Mucosa of stomach (tissue), 1 donor: Measurements from ENCODE around the gene GJD2.

Experiments used
- H3K27me3 ChIP-seq: one replicate; pipeline ENCODE4 v1.7.0; 2013; ENCODE audit warnings: mild to moderate bottlenecking, low read length; ENCODE audit not compliant: control insufficient read depth, insufficient read depth
- H3K36me3 ChIP-seq: one replicate; pipeline ENCODE4 v1.7.0; 2013; ENCODE audit warnings: low read length; ENCODE audit not compliant: control insufficient read depth, insufficient read depth
- H3K4me1 ChIP-seq: one replicate; pipeline ENCODE4 v1.7.0; 2013; ENCODE audit warnings: mild to moderate bottlenecking, low read length; ENCODE audit not compliant: control insufficient read depth, insufficient read depth
- H3K4me3 ChIP-seq: one replicate; pipeline ENCODE4 v1.7.0; 2013; ENCODE audit warnings: low read length
- H3K9ac ChIP-seq: one replicate; pipeline ENCODE4 v1.7.0; 2013; ENCODE audit warnings: mild to moderate bottlenecking, low read length, moderate library complexity
- H3K9me3 ChIP-seq: one replicate; pipeline ENCODE4 v1.7.0; 2013; ENCODE audit warnings: mild to moderate bottlenecking, low read length, moderate library complexity; ENCODE audit not compliant: control insufficient read depth
- donor health status: Pancreatic carcinoma.

Gene GJD2

DNA sequence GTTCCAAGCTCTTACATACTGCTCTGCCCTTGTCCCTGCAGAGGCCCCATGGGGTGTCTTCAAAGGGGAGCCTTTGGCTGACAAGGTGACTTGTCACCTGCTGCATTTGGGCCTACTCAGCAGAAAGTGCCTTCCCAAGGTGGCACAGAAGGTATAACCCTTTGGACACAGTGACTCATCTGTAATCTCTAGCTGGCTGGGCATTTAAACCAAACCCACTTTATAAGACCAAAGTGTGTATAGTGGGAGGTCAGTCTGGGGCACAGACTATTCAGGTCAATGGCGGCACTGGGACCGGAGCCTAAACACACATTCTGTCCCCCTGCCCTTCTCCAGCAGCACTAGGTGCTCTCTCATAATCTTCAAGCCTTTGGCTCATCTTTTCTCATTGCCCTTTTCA is 35.1 kb downstream of the GJD2 start:
- no peaks in the 10 kb centered on the region for H3K4me1 ChIP-seq
- H3K27me3 ChIP-seq, result peaks cover 3% of the 10 kb centered on the region

DNA sequence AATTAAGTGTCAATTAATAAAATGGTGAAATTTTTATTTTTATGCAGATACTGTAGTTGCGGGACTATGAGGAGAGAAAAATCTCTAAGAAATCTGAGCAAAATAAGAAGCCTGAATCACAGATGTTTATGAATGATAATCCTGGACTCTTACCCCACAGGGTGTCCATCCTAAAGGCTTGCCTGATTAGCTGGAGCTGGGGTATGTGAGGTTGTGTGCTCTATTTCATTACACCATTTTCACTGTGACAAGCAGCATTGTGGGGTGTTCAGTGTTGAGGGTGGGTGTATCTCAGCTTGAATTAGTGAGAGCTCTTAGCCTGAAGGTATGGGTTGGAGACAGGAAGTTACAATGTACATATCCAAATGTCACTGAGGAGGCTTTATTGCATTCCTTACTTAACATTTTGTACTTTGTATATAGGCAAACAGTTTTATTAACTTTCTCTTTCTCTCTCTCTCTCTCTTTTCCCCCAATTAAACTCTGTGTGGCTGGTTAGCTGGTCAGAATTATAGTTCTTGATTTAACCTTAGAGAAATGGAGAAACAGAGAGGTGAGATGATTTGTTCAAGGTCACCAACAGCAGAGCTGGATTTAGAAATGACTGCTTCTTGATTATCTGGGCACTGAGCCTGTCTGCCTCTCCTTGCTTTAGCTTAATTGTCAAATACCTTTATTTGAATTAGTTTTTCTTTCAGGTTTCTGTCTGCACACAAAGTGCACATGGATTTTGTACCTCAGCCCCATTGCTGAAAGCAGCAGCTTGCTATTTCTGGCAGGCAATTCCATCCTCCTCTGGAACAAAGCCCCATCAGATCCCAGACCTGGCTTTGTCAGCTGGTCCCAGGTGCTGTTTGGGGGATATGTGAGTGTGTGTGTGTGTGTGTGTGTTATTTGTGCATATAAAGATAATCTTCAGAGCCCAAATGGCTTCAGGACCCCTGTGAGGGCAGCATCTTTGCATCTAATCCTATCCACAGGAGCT is 35.8 kb downstream of the GJD2 start:
- no peaks in the 10 kb centered on the region for H3K4me1 ChIP-seq
- H3K27me3 ChIP-seq, result peaks cover 1% of the 10 kb centered on the region
- H3K4me3 ChIP-seq, result no peak overlapping the region
- no peaks in the 10 kb centered on the region for H3K36me3 ChIP-seq
- no peaks in the 10 kb centered on the region for H3K9me3 ChIP-seq
- H3K9ac ChIP-seq, result no peak overlapping the region

More for the DNA sequence above, 35.1 kb downstream of the GJD2 start:
- no peaks in the 10 kb centered on the region for H3K9me3 ChIP-seq
- H3K36me3 ChIP-seq, result no peaks in the 10 kb centered on the region
- no peak overlapping the region for H3K9ac ChIP-seq
- no peak overlapping the region for H3K4me3 ChIP-seq

DNA sequence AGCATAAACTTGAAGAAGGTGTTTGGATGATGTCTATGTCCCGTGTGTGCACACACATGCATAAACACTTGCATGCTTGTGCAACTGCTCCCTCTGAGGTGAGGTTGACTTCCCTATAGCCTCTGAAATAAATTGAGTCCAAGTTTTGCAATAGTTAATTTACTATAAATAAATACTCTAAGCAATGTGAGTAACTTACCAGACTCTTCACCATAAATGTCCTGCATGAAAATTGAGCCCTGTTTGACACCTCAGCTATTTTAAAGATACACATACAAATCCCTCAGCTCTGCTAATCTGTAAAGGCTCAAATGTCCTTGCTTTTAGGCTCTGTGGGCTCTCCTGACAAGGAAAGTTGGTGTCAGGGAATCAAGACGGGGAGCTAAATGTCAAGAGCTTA is 37.1 kb downstream of the GJD2 start:
- Histone ChIP-seq H3K4me1 (no peaks in the 10 kb centered on the region), H3K27me3 (no peaks in the 10 kb centered on the region), H3K36me3 (no peaks in the 10 kb centered on the region), H3K4me3 (no peak overlapping the region), H3K9me3 (no peaks in the 10 kb centered on the region), H3K9ac (no peak overlapping the region)

DNA sequence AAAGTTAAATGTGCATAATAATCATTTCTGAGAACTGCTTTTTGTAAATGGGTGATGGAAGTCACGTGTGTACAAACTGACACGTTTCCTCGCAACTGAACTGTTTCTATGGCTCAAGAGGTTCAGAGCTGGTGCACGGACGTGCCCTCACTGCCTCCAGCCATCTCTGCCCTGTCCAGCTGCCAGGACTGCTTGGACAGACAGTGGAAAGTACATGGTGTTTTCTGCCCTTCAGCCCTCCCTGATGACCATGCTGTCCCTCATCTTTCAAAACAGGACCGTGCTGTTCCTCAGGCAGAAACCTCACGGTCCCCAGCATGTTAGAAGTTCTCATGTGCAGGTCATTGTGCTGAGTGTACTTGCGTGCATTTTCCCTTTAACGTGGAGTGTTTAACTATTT is 38.7 kb downstream of the GJD2 start:
- no peaks in the 10 kb centered on the region for H3K9me3 ChIP-seq
- H3K4me3 ChIP-seq, result no peak overlapping the region
- H3K9ac ChIP-seq, result no peak overlapping the region
- H3K4me1 ChIP-seq, result no peaks in the 10 kb centered on the region
- no peaks in the 10 kb centered on the region for H3K36me3 ChIP-seq
- no peaks in the 10 kb centered on the region for H3K27me3 ChIP-seq

DNA sequence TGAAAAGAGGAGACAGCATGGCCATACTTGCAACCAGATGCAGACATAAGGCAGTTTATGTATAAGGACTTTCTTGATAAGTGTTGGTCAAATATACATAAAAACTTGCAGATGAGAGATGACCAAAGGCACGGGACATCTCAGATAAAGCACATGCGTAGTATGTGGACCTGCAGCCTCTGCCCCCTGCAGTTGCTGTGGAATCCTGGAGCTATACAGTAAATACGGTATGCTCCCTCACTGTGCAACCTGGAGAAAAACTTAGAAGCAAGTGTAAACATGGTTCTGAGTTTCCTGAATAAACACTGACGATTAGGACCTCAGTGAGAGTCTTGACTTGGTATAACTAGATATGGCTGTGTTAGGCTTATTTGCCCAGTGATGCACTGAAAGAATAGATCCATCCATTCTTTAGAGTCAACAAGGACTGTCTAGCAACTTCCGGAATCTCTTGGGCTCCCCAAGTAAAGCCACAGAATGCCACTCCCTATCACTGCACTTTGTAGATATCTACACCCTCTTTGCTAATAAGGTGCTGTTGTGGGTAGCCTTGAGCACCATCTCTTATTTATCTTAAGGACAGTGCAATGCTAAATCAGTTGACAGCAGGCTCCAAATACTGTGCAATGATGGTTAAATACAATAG is 40.2 kb downstream of the GJD2 start:
- Histone ChIP-seq H3K27me3 (no peaks in the 10 kb centered on the region), H3K9ac (no peak overlapping the region), H3K36me3 (no peaks in the 10 kb centered on the region), H3K4me1 (no peaks in the 10 kb centered on the region), H3K9me3 (no peaks in the 10 kb centered on the region), H3K4me3 (no peak overlapping the region)

DNA sequence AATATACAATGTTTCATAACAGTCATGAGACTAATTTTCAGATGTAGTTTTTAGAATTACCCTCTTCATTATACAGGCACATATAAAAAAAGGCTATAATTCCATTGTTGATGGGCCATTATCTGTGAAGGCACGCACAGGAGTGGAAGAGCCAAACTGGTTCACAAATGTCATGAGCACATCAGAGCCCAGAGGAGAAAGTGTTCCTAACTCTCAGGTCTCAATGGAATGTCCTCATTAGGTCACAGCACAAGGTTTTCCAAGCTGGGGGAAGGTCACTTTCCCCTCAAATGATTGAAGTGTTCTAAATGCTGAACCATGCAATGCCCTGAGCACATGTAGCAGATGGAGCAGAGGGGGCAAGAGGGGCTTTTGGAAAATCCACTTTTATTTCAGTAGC is 41.2 kb downstream of the GJD2 start:
- H3K4me3 ChIP-seq, result no peak overlapping the region

DNA sequence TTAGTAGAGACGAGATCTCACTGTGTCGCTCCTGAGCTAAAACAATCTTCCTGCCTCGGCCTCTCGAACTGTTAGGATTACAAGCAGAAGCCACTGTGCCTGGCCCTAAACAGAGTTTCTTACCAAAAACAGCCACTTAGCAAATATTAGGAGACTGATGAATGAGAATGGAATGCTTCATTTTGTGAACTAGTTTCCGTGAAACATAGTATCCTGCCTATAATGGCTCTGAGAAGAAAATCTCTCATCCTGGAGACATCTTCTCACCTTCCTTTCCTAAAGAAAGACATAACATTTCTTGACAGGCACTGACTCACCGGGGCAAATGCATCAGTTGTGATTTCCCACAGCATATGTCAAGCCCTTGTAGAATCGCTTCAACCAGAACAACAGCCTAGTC is 44.9 kb downstream of the GJD2 start:
- Histone ChIP-seq H3K9ac (no peak overlapping the region), H3K36me3 (no peaks in the 10 kb centered on the region), H3K27me3 (no peaks in the 10 kb centered on the region), H3K4me3 (no peak overlapping the region), H3K4me1 (no peaks in the 10 kb centered on the region), H3K9me3 (no peaks in the 10 kb centered on the region)

More for the DNA sequence above, 41.2 kb downstream of the GJD2 start:
- H3K27me3 ChIP-seq, result no peaks in the 10 kb centered on the region
- H3K9me3 ChIP-seq, result no peaks in the 10 kb centered on the region
- no peak overlapping the region for H3K9ac ChIP-seq
- no peaks in the 10 kb centered on the region for H3K36me3 ChIP-seq
- no peaks in the 10 kb centered on the region for H3K4me1 ChIP-seq

DNA sequence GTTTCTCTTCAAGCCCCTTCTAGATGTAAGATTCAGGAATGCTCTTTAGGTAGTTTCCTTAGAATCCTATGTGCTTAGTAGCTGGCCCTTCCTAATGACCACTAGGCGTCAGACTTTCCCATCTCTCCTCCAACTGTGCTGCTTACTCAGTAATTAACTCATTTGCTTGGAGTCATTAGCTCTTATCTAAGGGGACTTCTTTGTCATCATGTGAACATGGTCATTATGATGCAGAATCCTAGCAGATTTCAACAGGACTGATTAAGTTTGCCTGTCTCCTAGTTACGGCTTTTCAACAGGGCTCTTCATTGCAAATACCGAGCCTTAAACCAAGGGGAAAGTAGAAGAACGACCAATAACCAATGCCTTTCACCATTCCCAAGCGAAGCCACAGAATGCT is 46.4 kb downstream of the GJD2 start:
- H3K9me3 ChIP-seq, result no peaks in the 10 kb centered on the region
- no peak overlapping the region for H3K4me3 ChIP-seq
- no peak overlapping the region for H3K9ac ChIP-seq
- H3K36me3 ChIP-seq, result no peaks in the 10 kb centered on the region
- no peaks in the 10 kb centered on the region for H3K4me1 ChIP-seq
- H3K27me3 ChIP-seq, result no peaks in the 10 kb centered on the region

DNA sequence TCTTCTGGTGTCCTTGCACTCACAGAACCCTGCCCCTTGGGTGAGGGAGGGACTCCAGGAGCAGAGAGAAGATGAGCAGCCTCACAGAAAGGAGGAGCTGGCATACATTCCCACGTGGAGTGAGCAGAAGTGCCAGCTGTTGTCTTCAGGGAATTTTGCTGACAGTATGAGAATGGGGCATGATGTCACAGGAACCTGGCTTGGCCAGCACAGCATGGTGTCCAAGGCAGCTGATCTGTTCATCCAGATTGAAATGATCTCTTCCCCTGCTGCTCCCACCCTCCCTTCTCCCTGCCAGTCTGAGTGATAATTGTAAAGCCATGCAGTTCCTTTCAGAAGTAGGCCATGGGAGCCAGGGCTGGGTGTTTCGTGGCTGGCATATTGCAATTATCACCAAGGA is 53.3 kb downstream of the GJD2 start:
- H3K4me3 ChIP-seq, result no peak overlapping the region
- no peaks in the 10 kb centered on the region for H3K27me3 ChIP-seq
- H3K9me3 ChIP-seq, result no peaks in the 10 kb centered on the region
- H3K9ac ChIP-seq, result no peak overlapping the region
- no peaks in the 10 kb centered on the region for H3K36me3 ChIP-seq
- no peaks in the 10 kb centered on the region for H3K4me1 ChIP-seq
